Left ventricle myocardium superior (tissue), 1 donor: Measurements from ENCODE around the gene UQCR10. TPM values are rescaled to one million over a fixed set of nuclear protein-coding genes. Genes with fewer than 3 reads are reported as not detected.

Source experiments
- ATAC-seq: fragments of 200-7000 bp; cut with Tn5 transposase; one replicate; pipeline ENCODE4 v1.9.1; 2020; ENCODE audit warnings: mild to moderate bottlenecking, moderate library complexity
- DNase-seq: peaks from one replicate; pipeline ENCODE4 v3.0.0-alpha.2; 2020
- intact Hi-C: fragments of 100-400 bp; cut with micrococcal nuclease; formaldehyde crosslinking; loops from one replicate; pipeline ENCODE4 v1.11.0; 2022
- long read RNA-seq: library from polyadenylated mRNA; unstranded; transcript quantifications from one replicate; pipeline ENCODE4 v2.0.0, GENCODE V29; 2021
- total RNA-seq: library from RNA; stranded (reverse); fragmentation: NEBNext Ultra II Directional; extraction: Animal tissue kit (Norgen Biotek cat#: 25700); gene quantifications from one replicate; pipeline ENCODE4 v1.2.1, GENCODE V29; 2021
- donor health status: DM: no; HTN: yes; CAD: no; lungs with severe emphysema.

The UQCR10 gene
- total RNA-seq: 402 TPM
- long read RNA-seq, transcript UQCR10-202 (2 exons, 584 nt): minor isoform, 44 of 746 reads
- long read RNA-seq, transcript UQCR10-201 (2 exons, 916 nt): major isoform, 674 of 746 reads
- long read RNA-seq, partial matches to known transcripts: 25 of 746 reads
- long read RNA-seq, other reads (novel, unspliced or antisense): 3 of 746 reads

GRCh38 chr22:29767171-29768051 lies at the start of gene UQCR10:
Gene UQCR10, plus strand, starts transcription at chr22:29767369. Its CDS starts 30 bp downstream, at chr22:29767399.
- intact Hi-C loops: loop anchor here (5.0 kb wide), 1 partner anchor 70 kb away; the partner anchor contains the start of gene ASCC2
- DNase-seq (peak; percentile 97), ATAC-seq (peak; percentile 90)

- intact Hi-C loops: no loop called here
- ATAC-seq (no peak), DNase-seq (no peak)
These were observed 49.4 kb upstream of the UQCR10 start for GRCh38 chr22:29717789-29718188.

- ATAC-seq: no peak
- intact Hi-C loops: no loop called here
- no peak for DNase-seq
These were observed 47.9 kb upstream of the UQCR10 start for GRCh38 chr22:29718949-29719898.

- no peak for DNase-seq
- no peak for ATAC-seq
- intact Hi-C loops: no loop called here
These were observed 47.1 kb upstream of the UQCR10 start, which contains the start of gene CABP7 for GRCh38 chr22:29719899-29720645. Gene CABP7, plus strand, starts transcription at chr22:29720003. Its CDS starts 422 bp downstream, at chr22:29720425.

GRCh38 chr22:29720811-29721323 lies 46.3 kb upstream of the UQCR10 start:
- ATAC-seq (no peak), DNase-seq (no peak)
- intact Hi-C loops: no loop called here

- ATAC-seq (no peak), DNase-seq (no peak)
- intact Hi-C loops: no loop called here
These were observed 45.0 kb upstream of the UQCR10 start for GRCh38 chr22:29722151-29722550.

GRCh38 chr22:29722587-29722986 lies 44.6 kb upstream of the UQCR10 start:
- no peak for ATAC-seq
- intact Hi-C loops: no loop called here
- DNase-seq: no peak

GRCh38 chr22:29723766-29724165 lies 43.4 kb upstream of the UQCR10 start:
- DNase-seq (no peak), ATAC-seq (no peak)
- intact Hi-C loops: no loop called here

GRCh38 chr22:29724843-29725242 lies 42.3 kb upstream of the UQCR10 start:
- no peak for DNase-seq
- ATAC-seq: no peak
- intact Hi-C loops: no loop called here

GRCh38 chr22:29726106-29726505 lies 41.1 kb upstream of the UQCR10 start:
- intact Hi-C loops: no loop called here
- no peak for DNase-seq
- no peak for ATAC-seq

- ATAC-seq: no peak
- no peak for DNase-seq
- intact Hi-C loops: no loop called here
These were observed 40.5 kb upstream of the UQCR10 start for GRCh38 chr22:29726512-29727130.

- intact Hi-C loops: no loop called here
- DNase-seq (peak; percentile 68), ATAC-seq (peak; percentile 60)
These were observed 40.0 kb upstream of the UQCR10 start for GRCh38 chr22:29727131-29727523.

GRCh38 chr22:29729161-29729560 lies 38.0 kb upstream of the UQCR10 start:
- DNase-seq: no peak
- intact Hi-C loops: no loop called here
- ATAC-seq: no peak

GRCh38 chr22:29731058-29731850 lies 35.9 kb upstream of the UQCR10 start:
- intact Hi-C loops: no loop called here
- no peak for ATAC-seq
- DNase-seq: no peak

GRCh38 chr22:29732883-29733282 lies 34.3 kb upstream of the UQCR10 start:
- ATAC-seq (no peak), DNase-seq (no peak)
- intact Hi-C loops: no loop called here

GRCh38 chr22:29733362-29734201 lies 33.6 kb upstream of the UQCR10 start:
- intact Hi-C loops: no loop called here
- DNase-seq: peak; percentile 65
- ATAC-seq: peak; percentile 57

GRCh38 chr22:29734406-29734805 lies 32.8 kb upstream of the UQCR10 start:
- intact Hi-C loops: no loop called here
- ATAC-seq (no peak), DNase-seq (no peak)
